ENCODE measurements around the gene GALNT10. TPM values are rescaled to one million over a fixed set of nuclear protein-coding genes. Genes with fewer than 3 reads are reported as not detected.

GALNT10 gene
- total RNA-seq, 1 donor from 2014 or later = 10.2 TPM

DNA sequence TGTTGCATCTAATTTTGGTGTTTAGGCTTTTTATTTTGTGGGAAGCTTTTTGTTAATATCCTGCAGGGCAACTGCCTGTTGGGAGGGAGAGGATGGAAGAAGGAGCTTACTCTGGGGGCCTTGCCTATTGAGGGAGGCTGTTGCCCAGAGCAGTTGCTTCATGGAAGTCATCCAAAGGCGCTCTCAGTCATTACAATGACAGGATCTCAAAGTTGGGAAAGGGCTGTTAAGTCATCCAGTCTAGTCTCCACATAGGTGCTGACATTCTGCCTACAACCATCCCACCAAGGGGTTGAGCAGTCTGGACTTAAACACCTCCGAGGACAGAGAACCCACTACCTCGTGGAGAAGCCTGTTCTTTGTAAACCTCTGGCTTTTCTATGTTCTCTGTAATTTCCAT is 268.5 kb downstream of the GALNT10 start:
- H2AFZ ChIP-seq (replicated peaks) = no peak overlapping the region
- no peaks in the 10 kb centered on the region for H3K27me3 ChIP-seq
- no peak overlapping the region for H3K27ac ChIP-seq
- Mint-ChIP-seq H3K27me3 (ENCODE audit: insufficient read depth, low read depth) (no peaks in the 10 kb centered on the region), H3K9me3 (no peaks in the 10 kb centered on the region), H3K4me3 (no peak overlapping the region), H3K4me1 (no peaks in the 10 kb centered on the region), H3K36me3 (peaks cover 29% of the 10 kb centered on the region), H3K27ac (no peak overlapping the region)
- H3K79me2 ChIP-seq (ENCODE audit: low read depth) = no peaks in the 10 kb centered on the region
- H3K9ac ChIP-seq = no peak overlapping the region
- no peak overlapping the region for H3K4me2 ChIP-seq
- H3F3A ChIP-seq (ENCODE audit: low read depth) = no peaks in the 10 kb centered on the region
- no peak for TF ChIP-seq CTCF (IDR thresholded peaks at IDR 0.05)
- no peak for TF ChIP-seq EZH2phosphoT487 (IDR thresholded peaks at IDR 0.05)
- no peak for TF ChIP-seq EZH2 (IDR thresholded peaks at IDR 0.05)
- DNase-seq (ENCODE audit: low spot score) = no peak
- no peaks in the 10 kb centered on the region for H3K9me3 ChIP-seq (ENCODE audit: low read depth)
- H3K4me3 ChIP-seq = no peak overlapping the region
- H4K20me1 ChIP-seq (ENCODE audit: low read depth) = no peaks in the 10 kb centered on the region
- H3K36me3 ChIP-seq = peaks cover 3% of the 10 kb centered on the region
- H3K4me1 ChIP-seq = no peaks in the 10 kb centered on the region

DNA sequence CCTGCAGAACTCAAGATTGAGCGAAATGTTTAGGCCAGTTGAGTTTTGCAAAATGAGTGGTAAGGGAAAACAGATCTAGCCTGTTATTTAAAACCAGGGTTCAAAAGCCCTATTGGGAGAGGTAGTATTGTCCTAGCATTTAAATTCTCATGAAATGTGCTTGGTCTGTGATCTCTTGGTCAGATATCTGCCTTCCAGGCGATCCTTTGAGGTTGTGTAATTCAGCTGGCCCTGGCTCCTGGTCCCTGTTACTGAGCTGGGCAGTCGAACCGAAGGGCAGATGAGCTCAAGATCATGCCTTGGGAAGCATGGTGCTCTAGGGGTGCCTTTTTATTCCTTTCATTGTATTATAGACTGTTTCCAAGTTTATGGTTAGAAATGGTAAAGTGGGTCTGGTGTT is 269.6 kb downstream of the GALNT10 start:
- Histone ChIP-seq H3K36me3 (peaks cover 3% of the 10 kb centered on the region), H4K20me1 (ENCODE audit: low read depth) (no peaks in the 10 kb centered on the region), H3K27ac (no peak overlapping the region), H2AFZ (replicated peaks) (no peak overlapping the region), H3K4me1 (no peaks in the 10 kb centered on the region), H3K9ac (no peak overlapping the region), H3K9me3 (ENCODE audit: low read depth) (no peaks in the 10 kb centered on the region), H3K4me3 (no peak overlapping the region), H3K79me2 (ENCODE audit: low read depth) (no peaks in the 10 kb centered on the region), H3F3A (ENCODE audit: low read depth) (no peaks in the 10 kb centered on the region), H3K4me2 (no peak overlapping the region), H3K27me3 (peaks cover 7% of the 10 kb centered on the region)
- TF ChIP-seq CTCF (IDR thresholded peaks at IDR 0.05) (no peak), EZH2phosphoT487 (IDR thresholded peaks at IDR 0.05) (no peak), EZH2 (IDR thresholded peaks at IDR 0.05) (no peak)
- H3K9me3 Mint-ChIP-seq = no peaks in the 10 kb centered on the region
- H3K27ac Mint-ChIP-seq = no peak overlapping the region
- no peaks in the 10 kb centered on the region for H3K4me1 Mint-ChIP-seq
- H3K36me3 Mint-ChIP-seq = peaks cover 23% of the 10 kb centered on the region
- H3K27me3 Mint-ChIP-seq (ENCODE audit: insufficient read depth, low read depth) = peaks cover under 1% of the 10 kb centered on the region
- H3K4me3 Mint-ChIP-seq = no peak overlapping the region
- no peak for DNase-seq (ENCODE audit: low spot score)

GRCh38 chr5:154461531-154461930 is 271.0 kb downstream of the GALNT10 start:
- peaks cover 5% of the 10 kb centered on the region for H3K27me3 Mint-ChIP-seq (ENCODE audit: insufficient read depth, low read depth)
- no peak for DNase-seq (ENCODE audit: low spot score)

More at GRCh38 chr5:154461531-154461930, 271.0 kb downstream of the GALNT10 start:
- Mint-ChIP-seq H3K27ac (no peak overlapping the region), H3K9me3 (no peaks in the 10 kb centered on the region), H3K4me3 (no peak overlapping the region), H3K4me1 (no peaks in the 10 kb centered on the region), H3K36me3 (peaks cover 15% of the 10 kb centered on the region)
- no peak overlapping the region for H3K27ac ChIP-seq
- no peaks in the 10 kb centered on the region for H3K4me1 ChIP-seq
- H2AFZ ChIP-seq (replicated peaks) = no peak overlapping the region
- no peaks in the 10 kb centered on the region for H3K9me3 ChIP-seq (ENCODE audit: low read depth)
- no peaks in the 10 kb centered on the region for H4K20me1 ChIP-seq (ENCODE audit: low read depth)
- no peaks in the 10 kb centered on the region for H3F3A ChIP-seq (ENCODE audit: low read depth)
- TF ChIP-seq EZH2phosphoT487 (IDR thresholded peaks at IDR 0.05) (no peak), CTCF (IDR thresholded peaks at IDR 0.05) (peak; percentile 40)
- no peaks in the 10 kb centered on the region for H3K79me2 ChIP-seq (ENCODE audit: low read depth)
- no peak overlapping the region for H3K9ac ChIP-seq
- peaks cover 3% of the 10 kb centered on the region for H3K36me3 ChIP-seq
- H3K4me3 ChIP-seq = no peak overlapping the region
- H3K27me3 ChIP-seq = peaks cover 20% of the 10 kb centered on the region
- no peak overlapping the region for H3K4me2 ChIP-seq
